GM21526 (cell line): Measurements from ENCODE around the gene COL16A1.

Experiments
- ATAC-seq: cut with Tn5 transposase; IDR thresholded peaks from one replicate; pipeline ENCODE4 v1.9.1; 2021; ENCODE audit warnings: moderate library complexity; ENCODE audit not compliant: unreplicated experiment, low FRiP score

Gene COL16A1

DNA sequence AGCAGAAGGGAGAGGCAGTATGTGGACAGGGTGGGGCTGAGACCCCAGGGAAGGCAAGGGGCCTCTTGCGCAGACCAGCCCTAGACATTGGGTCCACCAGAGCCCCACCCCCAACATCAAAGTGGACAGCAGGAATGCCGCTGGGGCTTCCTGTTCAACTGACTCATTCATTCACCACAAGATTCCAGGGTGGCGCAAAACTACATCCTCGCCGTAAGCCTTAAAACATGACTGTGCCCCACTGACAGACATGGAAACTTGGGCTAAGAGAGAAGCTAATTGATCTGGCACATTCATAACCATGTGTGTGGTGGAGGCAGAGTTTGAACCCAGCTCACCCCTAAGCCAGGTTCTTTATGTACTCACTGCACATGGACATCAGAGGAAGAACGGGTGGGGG lies 14.0 kb downstream of the COL16A1 start:
- ATAC-seq: no peak

DNA sequence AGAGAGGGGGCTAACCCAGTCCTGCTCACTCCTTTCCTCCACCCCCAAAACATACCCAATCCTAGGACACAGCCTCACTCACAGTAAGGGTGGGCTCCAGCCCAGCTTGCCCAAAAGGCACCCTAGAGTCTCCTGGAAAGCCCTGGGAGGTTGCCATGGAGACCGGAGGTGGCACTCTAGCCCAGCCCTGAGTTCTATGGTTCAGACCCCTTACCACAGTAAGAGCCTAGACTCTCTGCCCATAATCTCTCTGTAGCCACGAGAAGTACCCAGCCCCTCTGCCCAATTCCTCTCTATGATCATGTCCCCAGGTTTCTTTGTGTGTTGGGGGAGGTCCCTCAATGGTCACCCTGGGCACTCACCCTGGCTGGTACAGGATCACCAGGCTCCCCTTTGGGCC lies 14.4 kb downstream of the COL16A1 start:
- ATAC-seq: no peak

DNA sequence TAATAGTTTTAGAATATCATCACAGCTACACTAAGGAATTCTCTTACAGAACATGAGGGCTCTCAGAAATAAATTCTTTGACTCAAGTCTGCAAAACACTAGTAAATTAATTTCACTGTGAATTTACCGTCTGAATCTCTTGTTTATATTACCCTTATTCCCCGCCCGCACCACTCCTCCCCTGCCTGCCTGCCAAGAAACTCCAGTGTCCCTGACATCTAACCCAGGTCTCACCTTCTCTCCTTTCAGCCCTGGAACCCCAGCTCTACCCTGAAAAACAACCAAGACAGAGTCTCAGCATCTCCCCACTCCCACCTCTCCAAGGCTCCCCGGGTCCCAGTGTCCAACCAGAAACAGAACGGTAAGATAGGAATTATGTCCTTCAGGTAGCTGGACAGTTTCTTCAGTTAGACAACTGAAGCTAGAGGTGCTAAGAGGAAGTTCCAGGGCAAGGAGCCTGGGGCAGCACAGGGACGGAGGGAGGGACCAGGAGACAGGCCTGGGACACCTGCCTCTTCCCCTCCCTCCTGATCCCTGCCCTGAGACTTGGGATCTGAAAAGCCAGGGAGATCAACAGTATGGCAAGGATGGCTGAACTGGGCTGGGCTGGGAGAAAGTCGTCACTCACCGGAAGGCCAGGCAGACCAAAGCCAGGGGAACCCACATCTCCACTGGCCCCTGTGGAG lies 15.4 kb downstream of the COL16A1 start:
- ATAC-seq: no peak

DNA sequence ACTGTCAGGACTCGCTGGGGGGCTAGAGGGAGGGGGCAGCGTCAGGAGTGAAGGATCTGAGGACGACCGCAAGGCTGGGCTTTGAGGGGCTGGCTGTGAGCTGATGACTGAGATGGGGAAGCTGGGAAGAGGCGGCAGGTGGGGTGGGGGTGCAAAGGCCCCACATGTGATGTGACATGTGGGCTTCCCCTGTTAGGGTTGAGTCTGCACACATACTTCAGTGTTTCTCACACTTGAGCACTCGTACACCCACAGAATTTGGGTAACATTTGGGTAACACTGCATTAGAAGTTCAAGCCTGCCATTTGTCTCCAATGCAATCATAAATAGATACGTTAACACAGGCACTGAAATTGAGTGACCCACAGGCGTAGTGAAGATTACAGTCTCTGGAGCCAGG lies 16.2 kb downstream of the COL16A1 start:
- ATAC-seq: no peak

DNA sequence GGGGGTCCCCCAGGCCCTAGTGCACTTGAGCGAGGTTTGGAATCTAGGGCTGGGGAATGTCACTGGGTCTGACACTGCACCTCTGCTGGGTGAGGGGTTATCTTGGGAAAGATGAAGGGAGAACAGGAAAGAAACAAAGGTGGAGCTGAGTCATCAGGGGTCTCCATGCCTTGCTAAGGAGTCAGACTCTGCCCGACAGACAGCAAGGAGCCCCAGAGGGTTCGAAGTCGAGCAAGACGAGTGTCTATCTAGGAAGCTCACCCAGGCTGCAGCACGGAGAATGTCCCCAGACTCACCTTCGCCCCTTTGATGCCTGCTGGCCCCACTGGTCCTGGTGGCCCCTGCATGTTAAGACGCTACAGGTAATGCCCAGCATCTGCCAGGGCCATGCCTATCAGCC lies 18.0 kb downstream of the COL16A1 start:
- no peak for ATAC-seq

DNA sequence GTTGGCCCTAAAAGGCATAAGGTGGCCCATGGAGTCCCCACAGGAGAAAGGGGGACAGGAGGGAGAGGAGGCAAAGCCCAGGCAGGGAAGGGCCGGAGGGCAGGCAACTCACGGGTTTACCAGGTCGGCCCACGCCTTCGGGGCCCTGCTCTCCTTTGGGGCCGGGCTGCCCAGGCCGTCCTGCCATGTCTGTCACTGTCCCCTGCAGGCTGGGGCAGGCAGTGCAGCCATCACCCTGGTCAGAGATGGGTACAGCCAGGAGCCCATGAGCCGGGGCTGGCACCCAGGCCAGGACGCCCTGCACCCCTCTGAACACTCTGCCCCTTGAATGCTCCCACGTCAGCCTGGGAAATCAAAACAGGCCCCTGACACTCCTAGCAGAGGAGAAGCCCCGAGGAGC lies 19.8 kb downstream of the COL16A1 start:
- no peak for ATAC-seq

DNA sequence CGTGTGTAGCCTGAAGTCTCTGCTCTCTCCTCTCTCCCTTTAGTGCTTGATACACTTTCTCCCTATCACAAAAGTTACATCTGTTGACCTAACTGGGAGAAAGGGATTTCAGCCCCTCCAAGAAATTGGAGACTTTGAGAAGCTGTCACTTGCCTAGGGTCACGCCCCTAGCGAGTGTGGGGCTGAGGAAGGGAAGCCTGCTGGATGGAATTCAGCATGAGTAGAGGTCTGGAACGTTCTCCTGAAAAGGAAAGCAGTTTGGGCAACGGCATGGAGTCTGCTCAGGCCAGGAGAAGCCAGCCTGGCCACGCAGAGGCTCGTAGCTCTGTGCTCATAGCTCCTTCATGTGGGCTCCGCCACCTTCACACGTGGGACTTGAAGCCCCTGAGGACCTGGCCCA lies 22.4 kb downstream of the COL16A1 start:
- ATAC-seq: no peak

DNA sequence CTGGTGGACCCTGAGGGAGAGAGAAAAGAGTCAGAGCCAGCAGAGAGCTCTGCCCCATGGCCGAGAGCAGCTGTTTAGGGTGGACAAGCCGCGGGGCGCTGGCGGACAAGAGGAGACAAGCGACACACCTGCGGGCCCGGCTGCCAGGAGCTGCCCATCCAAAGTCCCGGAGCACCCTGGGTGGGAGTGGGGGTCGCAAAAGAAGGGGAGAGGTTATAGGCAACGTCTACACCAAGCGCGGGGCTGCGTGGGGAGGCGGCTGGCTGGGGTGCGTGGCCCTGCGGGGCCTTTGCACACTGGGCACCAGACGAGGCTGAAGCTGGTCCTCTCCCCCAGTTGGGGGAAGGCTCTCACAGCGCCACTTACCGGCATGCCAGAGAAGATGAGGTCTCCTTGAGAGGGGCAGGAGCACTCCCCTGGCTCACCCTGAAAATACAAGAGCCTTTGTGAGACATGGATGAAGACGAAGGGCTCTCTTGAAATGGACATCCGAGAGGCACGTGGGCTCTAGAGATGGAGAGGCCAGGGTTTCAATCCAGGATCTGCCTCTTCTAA lies 24.1 kb downstream of the COL16A1 start:
- ATAC-seq: no peak

DNA sequence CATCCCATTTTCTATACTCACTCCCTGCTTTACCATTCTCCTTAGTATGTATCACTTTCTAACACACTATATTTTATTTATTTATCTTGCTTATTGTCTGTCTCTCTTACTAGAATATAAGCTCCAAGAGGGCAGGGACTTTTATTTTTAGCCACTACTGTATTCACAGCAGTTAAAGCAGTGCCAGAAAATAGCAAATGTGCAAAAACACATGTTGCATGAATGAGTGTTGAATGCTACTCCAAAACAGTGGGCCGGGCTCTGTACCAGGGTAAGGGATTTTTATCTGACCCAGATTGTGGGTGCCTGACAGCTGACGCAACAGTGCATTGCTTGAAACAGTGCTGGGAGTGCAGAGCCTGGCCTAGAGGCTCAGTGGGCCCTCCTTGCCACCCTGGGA lies 24.7 kb downstream of the COL16A1 start:
- ATAC-seq: no peak

DNA sequence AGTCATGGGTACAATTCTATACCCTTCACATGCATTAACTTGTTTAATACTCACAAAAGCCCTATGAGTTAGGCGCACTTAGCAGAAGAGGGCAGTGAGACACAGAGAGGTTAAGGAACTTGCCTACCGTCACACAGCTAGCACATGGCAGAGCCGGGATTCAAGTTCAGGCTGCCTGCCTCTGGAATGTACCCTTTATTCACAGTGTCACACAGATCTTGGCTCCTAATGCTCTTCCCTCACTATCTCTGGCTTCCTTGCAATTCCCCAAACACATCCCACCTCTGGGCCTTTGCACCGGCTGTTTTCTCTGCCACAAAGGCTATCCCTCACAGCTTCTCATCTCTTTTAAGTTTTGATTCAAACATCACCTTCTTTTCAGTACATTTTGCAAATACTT lies 25.1 kb downstream of the COL16A1 start:
- ATAC-seq: no peak

DNA sequence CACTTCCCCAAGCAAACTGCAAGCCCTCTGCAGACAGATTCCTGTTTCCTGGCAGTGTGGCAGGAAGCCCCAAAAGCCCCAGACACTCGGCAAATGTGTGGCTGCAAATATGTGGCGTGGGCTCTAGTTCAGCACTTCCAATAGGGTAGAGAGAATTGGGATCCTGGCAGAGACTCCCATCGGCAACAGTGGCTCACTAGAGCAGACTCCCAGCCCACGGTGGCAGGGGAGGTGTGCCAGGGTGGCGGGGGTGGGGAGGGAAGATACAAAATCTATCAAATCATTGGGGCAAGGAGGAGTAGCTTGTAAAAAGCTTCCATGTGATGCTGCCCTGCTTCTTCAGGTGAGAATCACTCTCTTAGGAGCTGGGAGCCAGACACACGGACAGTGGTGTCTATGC lies 25.9 kb downstream of the COL16A1 start:
- ATAC-seq: no peak

DNA sequence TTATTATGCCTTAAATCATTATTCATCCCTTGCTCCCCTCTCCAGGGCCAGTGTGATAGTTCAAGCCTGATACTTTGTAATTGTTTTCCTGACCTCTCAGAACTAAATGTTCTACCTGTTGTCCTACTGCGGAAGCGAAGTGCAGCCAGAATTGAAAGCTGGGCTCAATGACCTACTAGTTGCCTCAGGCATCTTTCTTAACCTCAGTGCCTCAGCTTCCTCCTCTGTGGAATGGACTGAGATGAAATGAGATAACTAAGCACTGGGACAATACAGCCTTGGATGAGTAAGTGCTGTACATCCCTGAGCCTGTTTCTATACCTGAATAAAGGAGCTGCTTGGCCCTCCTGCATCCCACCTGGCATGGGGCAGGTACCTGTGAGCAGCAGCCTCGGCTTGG lies 26.4 kb downstream of the COL16A1 start:
- ATAC-seq: no peak

DNA sequence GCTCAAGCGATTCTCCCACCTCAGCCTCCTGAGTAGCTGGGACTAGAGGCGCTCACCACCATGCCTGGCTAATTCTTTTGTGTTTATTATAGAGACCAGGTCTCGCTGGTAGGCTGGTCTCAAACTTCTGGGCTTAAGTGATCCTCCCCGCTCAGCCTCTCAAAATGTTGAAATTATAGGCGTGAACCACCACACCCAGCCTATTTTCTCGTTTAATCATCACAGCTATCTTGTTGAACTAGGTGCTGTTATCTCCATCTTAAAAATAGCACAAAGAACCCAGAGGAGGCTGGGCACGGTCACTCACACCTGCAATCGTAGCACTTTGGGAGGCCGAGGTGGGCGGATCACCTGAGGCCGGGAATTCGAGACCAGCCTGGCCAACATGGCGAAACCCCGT lies 28.1 kb downstream of the COL16A1 start:
- no peak for ATAC-seq

DNA sequence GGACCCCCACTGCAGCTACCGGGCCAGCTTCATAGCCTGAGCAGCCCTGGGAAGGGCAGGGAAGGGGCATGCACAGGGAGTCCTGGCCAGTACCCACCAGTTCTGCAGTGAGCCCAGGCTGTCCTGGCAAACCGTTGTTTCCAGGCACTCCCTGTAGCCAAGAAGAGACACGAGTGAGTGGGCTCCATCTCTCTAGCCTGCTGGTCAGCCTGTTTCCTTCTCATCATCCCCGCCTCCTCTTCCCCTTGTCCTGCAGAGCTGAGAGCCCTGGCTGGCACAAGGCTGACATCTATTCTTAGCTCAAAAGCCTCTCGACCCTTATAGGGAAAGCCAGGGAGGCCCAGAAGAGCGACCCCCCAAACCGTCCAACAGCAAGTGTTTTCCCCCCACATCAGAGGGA lies 28.7 kb downstream of the COL16A1 start:
- no peak for ATAC-seq

DNA sequence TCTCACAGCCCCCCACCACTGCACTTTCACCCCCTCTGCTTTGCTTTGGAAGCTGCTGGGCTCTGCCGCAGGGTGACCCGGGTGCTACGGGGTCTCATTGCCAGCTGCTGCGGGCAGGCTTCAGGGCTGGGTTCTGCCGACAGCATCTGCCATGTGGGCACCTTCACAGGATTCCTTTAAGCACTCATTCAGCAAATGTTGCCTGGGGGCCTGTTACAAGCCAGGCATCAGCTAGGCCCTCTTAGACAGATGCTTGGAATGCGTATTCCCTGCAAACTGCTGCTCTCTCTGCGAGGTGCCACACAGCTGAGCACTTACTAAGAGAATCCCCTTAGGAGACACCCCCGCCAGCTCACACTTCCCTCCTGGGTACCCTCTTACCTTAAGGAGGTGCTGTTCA lies 29.2 kb downstream of the COL16A1 start:
- no peak for ATAC-seq

DNA sequence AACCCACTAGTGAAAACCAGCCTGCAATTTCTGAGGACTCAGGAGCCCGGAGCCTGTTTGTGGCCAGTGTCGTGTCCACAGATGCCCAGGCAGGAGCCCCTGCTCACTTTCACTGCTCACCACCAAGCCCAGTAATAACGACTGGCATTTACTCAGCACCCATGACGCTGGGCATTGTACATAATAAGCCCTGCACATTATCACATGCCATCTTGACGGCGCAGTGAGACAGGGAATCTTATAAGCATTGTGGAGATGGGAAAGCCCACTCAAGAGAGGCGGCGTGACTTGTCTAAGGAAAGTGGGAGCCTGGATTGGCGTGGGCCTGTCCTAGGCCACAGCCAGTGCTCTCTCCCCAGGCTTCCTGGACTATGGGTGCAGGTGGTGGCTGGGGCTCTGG lies 30.4 kb downstream of the COL16A1 start:
- no peak for ATAC-seq

DNA sequence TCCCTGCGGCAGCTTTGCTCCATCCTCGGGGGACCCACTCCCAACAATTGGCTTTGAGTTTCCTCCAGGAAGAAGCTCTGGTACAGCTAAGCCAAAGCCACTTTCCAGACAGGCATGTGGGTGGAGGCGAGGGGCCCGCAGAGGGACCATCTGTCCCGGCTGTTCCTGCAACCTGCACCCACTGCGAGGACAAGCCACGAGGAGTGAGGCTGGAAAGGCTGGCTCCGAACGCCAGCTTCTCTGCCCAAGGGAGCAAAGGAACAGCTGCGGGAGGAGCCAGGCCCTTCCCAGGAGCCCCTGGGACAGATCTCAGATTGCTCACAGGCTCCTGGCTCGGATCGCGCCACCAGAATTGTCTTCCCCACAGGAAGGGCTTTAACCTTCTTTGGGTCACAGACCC lies 30.8 kb downstream of the COL16A1 start:
- no peak for ATAC-seq

DNA sequence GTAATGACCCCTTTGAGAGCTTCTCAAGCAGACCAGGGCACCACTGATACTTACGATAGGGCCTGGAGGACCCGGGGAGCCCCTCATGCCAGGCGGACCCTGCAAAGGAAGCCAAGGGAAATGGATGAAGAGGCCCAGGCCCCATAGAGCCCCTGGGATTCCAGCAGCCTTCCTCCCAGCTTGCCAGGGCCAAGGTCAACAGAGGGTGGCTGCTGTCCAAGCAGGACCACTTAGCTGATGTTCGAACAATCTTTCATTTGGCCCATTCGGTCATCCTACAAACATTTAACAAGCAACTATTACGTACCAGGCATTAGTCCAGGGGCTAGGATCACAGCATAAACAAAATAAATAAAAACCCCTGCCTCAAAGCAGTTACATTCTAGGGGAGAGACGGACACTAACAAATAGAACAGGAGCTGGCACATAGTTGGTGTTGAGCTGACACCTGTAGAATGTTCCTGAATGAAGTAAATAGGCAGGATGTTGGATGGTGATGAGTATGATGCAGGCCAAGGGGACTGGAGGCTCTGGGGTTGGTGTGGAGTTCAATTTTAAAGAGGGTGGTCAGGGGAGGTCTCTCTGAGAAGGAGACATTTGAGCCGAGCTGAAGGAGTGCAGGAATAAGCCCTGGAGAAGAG lies 32.1 kb downstream of the COL16A1 start:
- ATAC-seq: no peak

DNA sequence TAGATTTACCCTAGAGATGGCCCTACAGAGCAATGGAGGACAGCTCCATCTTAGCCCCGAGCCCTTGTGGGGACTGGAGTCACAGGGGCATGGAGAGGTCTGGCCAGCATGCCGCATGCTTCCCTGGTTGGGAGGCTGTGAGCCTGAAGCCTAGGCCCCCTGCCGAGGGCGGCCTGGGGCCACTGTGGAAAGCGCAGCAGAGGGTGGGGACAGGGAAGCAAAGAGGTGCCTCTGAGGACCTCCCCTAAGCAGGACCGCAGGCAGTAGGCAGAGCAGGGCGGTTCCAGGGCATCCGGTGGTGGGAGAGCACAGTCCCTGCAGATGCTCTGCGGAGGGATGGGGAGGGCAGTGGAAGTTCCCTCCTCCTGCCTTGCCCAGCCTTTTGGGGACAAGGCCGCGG lies 32.7 kb downstream of the COL16A1 start:
- ATAC-seq: no peak

DNA sequence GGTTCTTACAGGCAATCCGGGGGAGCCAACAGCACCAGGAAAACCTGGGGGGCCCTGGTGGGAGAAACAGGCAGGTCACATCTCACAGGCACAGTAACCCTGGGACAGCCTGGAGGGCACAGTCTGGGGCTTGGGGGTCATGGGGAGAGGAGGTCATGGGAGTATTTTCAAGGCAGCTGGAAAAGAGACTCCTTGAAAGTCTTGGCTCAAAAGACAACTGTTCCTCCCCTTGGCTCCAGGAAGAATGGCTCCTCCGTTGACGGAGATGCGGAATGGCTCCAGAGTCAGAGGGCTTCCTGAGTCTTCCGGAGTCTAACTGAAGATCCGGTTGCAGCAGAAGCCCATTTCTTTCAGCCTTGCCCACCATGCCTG lies 33.2 kb downstream of the COL16A1 start:
- ATAC-seq: no peak

DNA sequence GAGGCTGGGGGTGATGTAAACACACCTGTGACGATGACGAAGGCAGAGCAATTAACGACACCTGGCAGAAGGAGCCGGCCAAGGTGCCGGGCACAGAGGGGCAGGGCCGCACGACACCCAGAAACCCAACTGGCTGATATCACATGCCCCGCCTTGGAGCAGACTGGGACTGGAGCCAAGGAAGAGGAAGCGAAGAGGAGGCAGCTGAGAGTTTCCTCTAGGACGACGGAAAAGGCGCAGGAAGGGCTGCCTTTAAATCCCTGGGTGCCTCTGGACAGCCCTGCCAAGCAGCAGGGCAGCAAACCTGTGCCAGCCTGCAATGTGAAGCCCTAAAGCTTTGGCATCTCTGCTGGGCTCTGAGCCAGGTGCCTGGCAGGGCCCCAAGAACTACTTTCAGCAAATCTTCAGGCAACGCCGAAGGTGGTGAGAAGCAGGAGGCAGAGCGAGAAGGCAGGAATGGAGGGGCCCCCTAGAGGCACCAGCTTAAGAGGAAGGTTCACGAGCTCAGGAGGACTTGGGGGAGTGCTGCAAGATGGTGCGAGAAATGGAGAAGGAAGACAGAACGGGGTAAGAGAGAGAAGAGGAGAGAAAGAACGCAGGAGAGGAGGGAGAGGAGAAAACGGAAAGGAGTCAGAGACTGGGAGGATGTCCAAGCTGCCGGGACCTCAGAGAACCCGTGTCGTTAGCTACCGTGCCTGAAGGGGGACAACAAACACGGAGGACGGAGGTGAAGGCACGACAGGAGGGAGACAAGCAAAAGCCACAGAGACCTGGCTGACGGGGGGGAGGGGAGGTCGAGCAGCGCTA lies 33.8 kb downstream of the COL16A1 start:
- no peak for ATAC-seq

DNA sequence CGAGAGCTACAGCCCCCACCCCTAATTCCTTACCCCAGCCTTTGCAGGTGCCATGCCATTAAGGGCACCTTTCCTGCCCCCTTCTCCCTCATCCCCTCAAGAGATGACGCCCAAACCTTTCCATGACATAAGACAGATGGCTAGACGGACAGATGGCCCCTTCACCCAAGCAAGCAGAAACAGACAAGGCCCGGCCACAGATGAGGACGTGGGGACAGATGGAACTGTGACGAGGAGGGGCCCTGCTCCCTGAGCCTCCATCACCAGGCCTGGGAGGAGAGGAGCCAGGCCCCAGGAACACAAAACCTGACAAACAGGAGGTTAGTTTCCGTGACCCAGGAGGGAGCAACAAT lies 34.4 kb downstream of the COL16A1 start:
- ATAC-seq: no peak
